ENCODE measurements around the gene COX4I1.

COX4I1 gene

DNA sequence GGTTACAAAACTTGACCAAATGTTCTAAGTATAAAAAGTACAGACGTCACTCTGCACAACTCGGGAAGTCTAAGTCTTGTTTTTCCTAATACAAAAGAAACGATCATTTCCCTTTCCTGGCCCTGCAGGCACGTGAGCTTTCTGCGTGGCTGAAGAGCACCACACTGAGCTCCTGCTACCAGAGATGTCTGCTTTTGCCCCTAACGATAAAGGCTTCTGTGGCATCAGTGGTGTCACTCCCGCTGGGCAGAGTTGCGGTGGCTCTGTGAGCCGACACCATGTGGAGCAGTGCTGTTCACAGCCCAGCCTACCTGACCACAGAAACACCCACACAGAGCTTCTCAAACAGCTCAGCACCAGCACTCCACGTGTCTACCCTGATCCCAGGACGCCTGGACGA is 20.6 kb upstream of the COX4I1 start:
- no peak for DNase-seq (ENCODE audit: low spot score)
- Histone ChIP-seq H3K27ac (no peak overlapping the region), H3K4me3 (no peak overlapping the region)
- TF ChIP-seq, protein P1, sequence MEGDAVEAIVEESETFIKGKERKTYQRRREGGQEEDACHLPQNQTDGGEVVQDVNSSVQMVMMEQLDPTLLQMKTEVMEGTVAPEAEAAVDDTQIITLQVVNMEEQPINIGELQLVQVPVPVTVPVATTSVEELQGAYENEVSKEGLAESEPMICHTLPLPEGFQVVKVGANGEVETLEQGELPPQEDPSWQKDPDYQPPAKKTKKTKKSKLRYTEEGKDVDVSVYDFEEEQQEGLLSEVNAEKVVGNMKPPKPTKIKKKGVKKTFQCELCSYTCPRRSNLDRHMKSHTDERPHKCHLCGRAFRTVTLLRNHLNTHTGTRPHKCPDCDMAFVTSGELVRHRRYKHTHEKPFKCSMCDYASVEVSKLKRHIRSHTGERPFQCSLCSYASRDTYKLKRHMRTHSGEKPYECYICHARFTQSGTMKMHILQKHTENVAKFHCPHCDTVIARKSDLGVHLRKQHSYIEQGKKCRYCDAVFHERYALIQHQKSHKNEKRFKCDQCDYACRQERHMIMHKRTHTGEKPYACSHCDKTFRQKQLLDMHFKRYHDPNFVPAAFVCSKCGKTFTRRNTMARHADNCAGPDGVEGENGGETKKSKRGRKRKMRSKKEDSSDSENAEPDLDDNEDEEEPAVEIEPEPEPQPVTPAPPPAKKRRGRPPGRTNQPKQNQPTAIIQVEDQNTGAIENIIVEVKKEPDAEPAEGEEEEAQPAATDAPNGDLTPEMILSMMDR (IDR thresholded peaks at IDR 0.05): no peak

DNA sequence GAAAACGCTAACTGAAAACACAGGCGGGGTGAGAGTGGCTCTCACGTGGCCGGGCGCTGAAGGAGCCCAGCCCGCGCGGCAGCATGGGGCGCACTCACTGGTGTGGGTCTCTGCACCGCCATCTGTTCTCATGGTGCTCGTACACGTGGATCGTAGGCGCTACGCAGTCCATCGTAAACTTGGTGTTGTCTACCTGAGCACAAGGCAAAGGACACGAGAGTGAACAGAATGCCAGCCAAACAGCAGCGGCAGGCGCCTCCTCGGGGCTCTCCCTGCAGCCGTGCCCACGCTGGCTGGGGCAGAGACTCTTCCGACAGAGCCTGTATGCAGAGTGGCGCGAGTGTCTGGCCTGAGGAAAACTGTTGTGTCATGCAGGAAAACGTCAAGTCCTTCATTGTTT is 19.2 kb upstream of the COX4I1 start:
- DNase-seq (ENCODE audit: low spot score): no peak
- TF ChIP-seq, protein P1 (IDR thresholded peaks at IDR 0.05): no peak
- Histone ChIP-seq H3K27ac (no peak overlapping the region), H3K4me3 (no peak overlapping the region)

DNA sequence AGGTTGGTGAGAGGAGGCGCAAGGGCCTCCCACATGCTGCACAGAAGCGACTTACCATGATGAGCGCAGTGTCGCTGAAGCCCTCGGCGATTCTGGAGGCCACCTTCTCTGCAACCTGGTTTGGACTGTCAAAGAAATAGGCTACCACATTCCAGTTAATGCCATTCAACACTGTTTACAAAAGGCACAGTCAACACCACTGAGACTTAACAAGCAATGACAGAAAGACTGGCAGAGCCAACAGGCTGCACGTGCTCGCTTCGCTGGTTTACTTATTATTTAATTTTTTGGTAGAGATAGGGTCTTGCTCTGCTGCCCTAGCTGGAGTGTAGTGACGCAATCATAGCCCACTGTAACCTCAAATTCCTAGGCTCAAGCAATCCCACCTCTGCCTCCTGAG is 18.3 kb upstream of the COX4I1 start:
- no peak for DNase-seq (ENCODE audit: low spot score)
- TF ChIP-seq, protein P1 (IDR thresholded peaks at IDR 0.05): no peak
- Histone ChIP-seq H3K4me3 (no peak overlapping the region), H3K27ac (no peak overlapping the region)

DNA sequence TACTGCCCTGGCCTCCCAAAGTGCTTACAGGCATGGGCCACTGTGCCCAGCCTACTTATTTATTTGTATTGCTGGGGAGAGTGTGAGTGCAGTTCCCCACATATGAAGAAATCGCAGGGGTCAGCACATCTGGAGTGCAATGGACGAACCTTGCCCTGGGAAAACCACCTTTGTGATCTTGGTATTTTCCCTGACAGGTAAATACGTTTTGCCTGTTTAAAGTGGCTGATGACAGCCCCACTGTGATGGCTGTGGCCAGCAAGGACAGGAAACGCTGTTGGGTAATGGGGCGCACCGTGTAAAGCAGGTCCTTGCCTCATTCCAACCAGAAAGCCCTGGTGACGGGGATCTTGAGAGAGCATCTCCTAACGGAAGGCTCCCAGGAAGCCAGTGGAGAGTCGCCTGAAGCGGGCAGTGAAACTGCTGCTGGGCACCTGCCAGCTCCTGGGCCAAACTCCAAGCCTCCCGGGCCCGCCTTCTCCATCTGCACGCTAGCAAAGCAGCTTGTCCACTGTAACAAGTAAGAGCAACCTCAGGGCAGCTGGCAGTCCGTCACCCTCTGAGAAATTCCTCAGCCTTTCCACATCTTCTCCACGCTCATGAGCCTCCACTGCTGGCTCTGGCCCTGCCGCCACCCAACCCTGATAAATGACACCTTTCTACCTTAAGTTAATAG is 17.7 kb upstream of the COX4I1 start:
- TF ChIP-seq, protein P1 (IDR thresholded peaks at IDR 0.05): no peak
- Histone ChIP-seq H3K4me3 (no peak overlapping the region), H3K27ac (no peak overlapping the region)
- no peak for DNase-seq (ENCODE audit: low spot score)

DNA sequence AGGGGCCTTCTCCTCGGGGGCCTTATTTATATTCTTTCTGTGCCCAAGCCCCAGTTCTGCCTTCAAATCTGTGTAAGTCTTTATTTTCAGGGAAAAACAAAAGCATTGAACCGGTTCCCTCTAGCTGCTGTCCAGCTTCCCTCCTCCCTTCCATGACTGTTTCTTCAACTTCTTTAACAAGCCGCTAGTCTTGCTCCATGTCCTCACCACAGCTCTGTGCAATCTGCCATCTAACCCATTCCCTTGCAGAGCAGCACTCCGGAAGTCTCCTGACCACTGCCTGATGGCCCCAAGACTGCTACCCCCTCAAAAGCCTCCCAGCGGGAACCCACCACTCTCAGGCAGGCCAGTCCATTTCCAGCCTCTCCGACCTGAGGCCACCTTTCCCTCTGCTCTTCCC is 17.0 kb upstream of the COX4I1 start:
- Histone ChIP-seq H3K27ac (no peak overlapping the region), H3K4me3 (no peak overlapping the region)
- TF ChIP-seq, protein P1 (IDR thresholded peaks at IDR 0.05): no peak
- no peak for DNase-seq (ENCODE audit: low spot score)

DNA sequence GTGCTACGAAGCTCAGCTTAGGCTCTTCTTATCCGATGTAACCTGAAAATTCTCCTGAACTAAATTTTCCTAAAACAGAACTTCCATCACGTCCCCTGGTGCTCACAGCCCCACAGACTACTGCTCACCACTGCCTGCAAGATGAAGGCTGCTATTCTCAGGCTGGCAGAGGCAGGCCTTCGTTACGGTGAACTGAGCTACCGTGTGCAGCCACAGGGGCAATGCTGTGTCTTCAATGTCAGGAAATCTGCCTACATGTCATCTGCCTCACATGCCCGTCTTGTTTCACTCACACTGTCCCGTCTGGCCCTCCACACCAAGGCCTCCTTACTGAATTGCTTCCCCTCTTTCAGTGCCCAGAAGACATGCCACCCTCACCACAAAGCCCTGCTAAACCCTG is 16.1 kb upstream of the COX4I1 start:
- no peak for DNase-seq (ENCODE audit: low spot score)
- Histone ChIP-seq H3K4me3 (no peak overlapping the region), H3K27ac (no peak overlapping the region)
- TF ChIP-seq, protein P1 (IDR thresholded peaks at IDR 0.05): no peak

DNA sequence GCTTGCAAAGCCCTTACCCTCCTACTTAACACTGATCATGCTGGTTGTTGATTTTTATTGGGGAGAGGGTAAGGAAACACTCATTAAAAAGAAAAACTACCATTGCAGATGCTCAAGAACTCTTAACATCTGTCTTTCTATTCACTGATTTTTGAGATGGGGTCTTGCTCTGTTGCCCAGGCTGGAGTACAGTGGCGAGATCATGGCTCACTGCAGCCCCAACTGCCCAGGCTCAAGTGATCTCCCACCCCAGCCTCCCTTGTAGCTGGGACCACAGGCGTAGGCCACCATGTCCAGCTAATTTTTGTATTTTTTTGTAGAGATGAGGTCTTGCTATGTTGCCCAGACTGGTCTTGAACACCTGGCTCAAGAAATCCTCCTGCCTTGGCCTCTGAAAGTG is 14.7 kb upstream of the COX4I1 start:
- TF ChIP-seq, protein P1 (IDR thresholded peaks at IDR 0.05): no peak
- DNase-seq (ENCODE audit: low spot score): no peak
- no peak overlapping the region for H3K27ac ChIP-seq
- no peak overlapping the region for H3K4me3 ChIP-seq
